Stimulated activated CD8-positive, alpha-beta memory T cell treated with anti-CD3 and anti-CD28 coated beads, Interleukin-4, amount 100 ng/mL, for 48 hours (primary cell): ENCODE results near the gene DPH3.
A peak's percentile ranks its signal among the peaks of the same experiment; 100 is the strongest.

ENCODE experiments used
- DNase-seq: peaks from one replicate; pipeline ENCODE4 v3.0.0-alpha.2; 2020

DPH3 gene

GRCh38 chr3:16253601-16254000 is 11.1 kb downstream of the DPH3 start:
- no peak for DNase-seq

- no peak for DNase-seq
Measured at GRCh38 chr3:16252988-16253387, 11.8 kb downstream of the DPH3 start.

GRCh38 chr3:16252243-16252978 is 12.3 kb downstream of the DPH3 start:
- DNase-seq = no peak

- no peak for DNase-seq
Measured at GRCh38 chr3:16251316-16252085, 13.2 kb downstream of the DPH3 start.

GRCh38 chr3:16249886-16250285 is 14.9 kb downstream of the DPH3 start:
- DNase-seq = no peak

GRCh38 chr3:16249336-16249735 is 15.4 kb downstream of the DPH3 start:
- peak; percentile 59 for DNase-seq

GRCh38 chr3:16248556-16248955 is 16.2 kb downstream of the DPH3 start:
- no peak for DNase-seq

GRCh38 chr3:16247282-16248061 is 17.3 kb downstream of the DPH3 start:
- peak; percentile 84 for DNase-seq

- DNase-seq = no peak
Measured at GRCh38 chr3:16245609-16246008, 19.1 kb downstream of the DPH3 start.

- no peak for DNase-seq
Measured at GRCh38 chr3:16243706-16244490, 20.8 kb downstream of the DPH3 start.

GRCh38 chr3:16242177-16242576 is 22.6 kb downstream of the DPH3 start:
- no peak for DNase-seq

GRCh38 chr3:16241225-16241624 is 23.5 kb downstream of the DPH3 start:
- no peak for DNase-seq

GRCh38 chr3:16240229-16241023 is 24.3 kb downstream of the DPH3 start:
- DNase-seq = no peak

- no peak for DNase-seq
Measured at GRCh38 chr3:16239780-16240179, 25.0 kb downstream of the DPH3 start.

- no peak for DNase-seq
Measured at GRCh38 chr3:16239086-16239770, 25.5 kb downstream of the DPH3 start.

GRCh38 chr3:16236856-16237393 is 27.8 kb downstream of the DPH3 start:
- no peak for DNase-seq

GRCh38 chr3:16236030-16236639 is 28.6 kb downstream of the DPH3 start:
- DNase-seq = no peak

- DNase-seq = no peak
Measured at GRCh38 chr3:16234281-16234680, 30.5 kb downstream of the DPH3 start.

GRCh38 chr3:16233806-16234205 is 30.9 kb downstream of the DPH3 start:
- no peak for DNase-seq

- DNase-seq = no peak
Measured at GRCh38 chr3:16231983-16232382, 32.8 kb downstream of the DPH3 start.

- DNase-seq = no peak
Measured at GRCh38 chr3:16229681-16230080, 35.1 kb downstream of the DPH3 start.
